H54 (cell line): ENCODE data around the gene LIMS1.
"Not testable (repeated sequence)": the region's sequence is repeated elsewhere in the genome, so short reads cannot be mapped to it uniquely, and the experiment has no call there.

Experiments used
- DNase-seq: peaks from one replicate; pipeline ENCODE4 v3.0.0; 2011; ENCODE audit warnings: low spot score, mixed read lengths; ENCODE audit not compliant: insufficient read length
- FAIRE-seq: peaks from 3 replicates; lab custom pipeline; 2011; peaks lifted over from hg19 to GRCh38; lab: Jason Lieb, UNC
- POLR2A ChIP-seq: IDR thresholded peaks from 2 replicates; pipeline ENCODE4 v1.6.1; 2011; ENCODE audit warnings: low read depth, mild to moderate bottlenecking, low read length

The LIMS1 gene

DNA sequence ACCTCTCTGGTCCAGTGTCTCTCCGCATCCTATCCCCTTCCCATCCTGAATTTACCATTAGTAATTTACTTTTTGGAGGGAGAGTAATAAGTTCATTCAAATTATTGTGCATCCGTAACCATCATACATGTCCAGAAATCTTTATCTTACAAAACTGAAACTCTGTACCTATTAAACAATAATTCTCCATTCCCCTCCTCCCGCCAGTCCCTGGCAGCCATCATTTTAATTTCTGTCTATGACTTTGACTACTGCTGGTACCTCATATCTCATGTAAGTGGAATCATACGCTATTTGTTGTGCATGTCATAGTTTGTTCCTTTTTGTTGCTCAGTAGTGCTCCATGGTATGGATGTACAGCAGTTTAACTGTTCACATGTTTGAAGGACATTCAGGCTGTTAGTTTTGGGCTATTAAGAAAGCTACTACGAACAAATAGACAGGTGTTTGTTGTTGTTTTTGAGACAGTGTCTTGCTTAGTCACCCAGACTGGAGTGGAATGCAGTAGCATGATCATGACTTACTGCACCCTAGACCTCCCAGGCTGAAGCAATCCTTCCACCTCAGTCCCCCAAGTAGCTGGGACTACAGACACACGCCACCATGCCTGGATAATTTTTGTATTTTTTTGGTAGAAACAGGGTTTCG lies 2.0 kb downstream of the LIMS1 start:
- peak; percentile 58 for FAIRE-seq

DNA sequence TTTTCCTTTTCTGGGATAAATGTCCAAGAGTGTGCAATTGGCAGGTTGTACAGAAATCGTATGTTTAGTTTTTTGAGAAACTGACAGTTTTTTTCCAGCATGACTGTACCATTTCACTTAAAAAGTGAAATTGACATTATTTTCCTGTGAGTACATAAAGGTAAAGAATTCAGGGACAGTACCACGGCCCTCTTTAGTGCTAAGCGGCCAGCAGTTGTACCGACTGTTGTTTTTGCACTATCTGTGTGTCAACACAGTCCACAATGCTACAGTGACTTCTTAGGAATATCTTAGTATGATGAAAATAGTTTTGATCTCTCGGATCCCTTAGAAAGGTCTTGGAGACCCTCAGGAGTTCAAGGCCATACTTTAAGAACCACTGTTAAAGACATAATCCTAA lies 2.6 kb downstream of the LIMS1 start:
- no peak for TF ChIP-seq POLR2A
- FAIRE-seq = no peak
- no peak for DNase-seq

More for the DNA sequence above, 2.0 kb downstream of the LIMS1 start:
- no peak for TF ChIP-seq POLR2A
- no peak for DNase-seq

DNA sequence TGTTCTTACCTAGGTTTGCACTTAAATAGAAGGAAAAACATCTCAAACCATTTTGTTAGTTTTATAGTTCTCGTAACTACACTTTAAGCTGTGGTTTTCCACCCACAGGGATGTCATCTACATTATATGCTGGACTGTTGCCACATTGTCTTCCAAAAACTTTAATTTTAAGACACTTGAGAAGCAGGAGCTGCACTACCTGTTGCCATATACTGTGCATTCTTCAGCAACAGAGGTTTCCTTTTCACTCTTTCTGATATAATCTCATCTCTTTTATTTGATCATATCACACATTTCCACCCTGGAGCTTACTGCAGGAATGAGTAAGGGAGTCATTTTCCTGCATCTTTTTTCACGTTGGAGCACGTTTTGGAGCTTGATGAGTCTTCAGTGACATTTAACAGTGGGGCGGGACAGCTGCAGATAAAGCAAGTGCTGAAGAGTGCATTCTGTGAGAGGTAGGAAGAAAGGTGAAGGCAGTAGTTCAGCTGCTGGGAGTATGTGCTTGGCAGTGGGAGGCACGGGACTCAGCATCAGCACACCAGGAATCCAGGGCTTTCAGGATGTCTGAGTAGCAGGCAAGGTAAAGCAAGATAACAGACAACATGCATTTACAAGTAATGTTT lies 3.8 kb downstream of the LIMS1 start:
- TF ChIP-seq POLR2A = no peak
- DNase-seq (no peak), FAIRE-seq (no peak)

DNA sequence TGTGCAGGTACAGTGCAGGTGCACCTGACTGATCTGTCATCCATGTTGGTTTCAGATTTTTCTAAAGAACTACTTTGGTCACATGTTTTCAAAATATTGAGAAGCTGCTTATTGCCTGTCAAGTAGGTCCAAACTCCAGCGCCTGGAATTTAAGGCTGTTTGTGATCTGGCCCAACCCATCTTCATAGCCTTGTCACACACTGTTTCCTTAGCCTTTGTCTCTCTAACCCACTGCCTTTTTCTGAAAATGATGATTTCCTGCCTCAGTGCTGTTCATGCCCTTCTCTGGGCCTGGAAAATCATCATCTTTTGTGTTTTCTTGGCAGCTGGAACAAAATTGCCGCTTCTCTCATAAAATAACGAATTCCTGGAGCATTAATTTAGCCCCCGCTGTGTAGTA lies 7.2 kb downstream of the LIMS1 start:
- DNase-seq (no peak), FAIRE-seq (no peak)
- TF ChIP-seq POLR2A = no peak

DNA sequence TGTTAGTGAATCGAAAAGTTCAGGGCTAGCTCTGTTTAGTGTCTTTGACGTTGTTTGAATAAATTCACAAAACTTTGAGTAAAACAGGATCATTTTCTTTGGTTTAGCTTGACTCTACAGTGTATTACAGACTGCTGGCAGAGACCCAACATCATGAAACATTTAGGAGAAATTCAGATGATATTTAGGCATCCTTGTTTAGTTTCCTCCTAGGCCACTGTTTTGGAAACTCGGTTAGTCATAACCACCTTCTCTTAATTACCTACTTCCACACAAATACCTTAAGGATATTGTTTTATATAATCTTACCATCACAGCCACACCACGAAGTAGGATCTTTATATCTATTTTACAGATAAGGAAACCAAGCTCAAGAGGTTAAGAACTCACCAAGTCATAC lies 7.8 kb downstream of the LIMS1 start:
- no peak for FAIRE-seq
- no peak for DNase-seq
- TF ChIP-seq POLR2A = no peak

DNA sequence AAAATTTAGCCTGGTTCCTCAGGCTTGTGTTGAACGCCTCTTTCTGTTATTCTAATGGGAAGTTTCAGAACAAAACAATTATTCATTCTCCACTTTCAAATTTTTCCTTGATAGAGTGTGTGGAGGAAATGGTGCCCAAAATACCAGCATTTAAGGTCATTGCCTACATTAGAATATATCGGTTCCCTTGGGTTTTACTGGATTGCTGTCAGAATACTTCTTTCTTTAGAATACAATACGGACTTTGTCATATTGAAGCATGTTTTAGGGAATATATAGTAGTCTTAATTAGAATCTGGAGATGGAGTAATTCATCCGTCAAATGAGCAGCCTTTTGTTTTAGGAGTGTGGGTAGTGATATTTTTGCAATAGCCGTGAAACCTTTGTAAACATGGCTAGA lies 13.3 kb downstream of the LIMS1 start:
- DNase-seq = no peak
- TF ChIP-seq POLR2A = no peak
- FAIRE-seq = no peak

DNA sequence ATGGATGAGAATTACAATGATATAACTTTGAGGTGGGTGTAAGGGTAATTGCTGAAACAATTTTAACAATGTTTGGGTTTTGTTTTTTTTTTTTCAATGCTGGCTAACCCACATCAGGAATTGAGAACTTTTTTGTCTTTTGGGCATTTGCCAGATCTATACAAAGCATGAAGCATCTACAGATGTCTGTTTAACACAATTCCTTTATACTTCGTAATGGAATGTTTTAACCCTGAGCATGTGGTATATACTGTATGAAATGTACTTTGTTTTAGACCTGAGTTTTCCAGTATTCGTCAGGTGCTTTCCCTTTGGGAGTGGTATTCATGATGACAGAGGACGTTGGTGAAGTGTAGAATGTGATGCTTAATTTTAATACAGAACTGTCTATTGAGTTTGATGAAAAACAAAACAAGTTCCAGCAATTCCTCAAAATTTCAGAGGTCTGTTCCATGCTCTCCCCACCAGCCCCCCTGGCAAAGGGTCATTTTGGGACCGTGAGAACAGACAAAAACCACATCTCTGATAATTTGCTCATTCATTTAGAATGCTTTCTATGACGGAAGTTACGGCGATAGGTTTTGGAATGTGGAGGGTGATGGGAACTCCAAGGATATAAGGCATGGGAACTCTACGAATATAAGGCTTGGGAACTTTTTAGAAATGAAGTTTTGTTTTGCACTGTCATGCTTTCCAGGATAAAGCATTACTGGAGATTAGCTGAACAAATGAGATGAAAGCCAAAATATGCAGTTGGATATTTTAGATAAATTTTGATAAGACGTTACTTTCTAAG lies 14.1 kb downstream of the LIMS1 start:
- no peak for TF ChIP-seq POLR2A
- DNase-seq = no peak
- peak; percentile 23 for FAIRE-seq

DNA sequence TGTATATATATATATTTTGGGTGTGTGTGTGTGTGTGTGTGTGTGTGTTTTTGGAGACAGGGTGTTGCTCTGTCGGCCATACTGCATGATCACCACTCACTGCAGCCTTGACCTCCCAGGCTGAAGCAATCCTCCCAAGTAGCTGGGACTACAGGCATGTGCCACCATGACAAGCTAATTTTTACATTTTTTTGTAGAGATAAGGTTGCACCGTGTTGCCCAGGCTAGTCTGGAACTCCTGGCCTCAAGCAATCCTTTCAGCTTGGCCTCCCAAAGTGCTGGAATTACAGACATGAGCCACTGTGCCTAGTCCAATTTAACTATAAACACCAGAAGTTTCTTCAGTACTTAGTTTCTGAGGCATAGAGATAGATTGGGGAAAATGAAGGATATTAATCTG lies 18.3 kb downstream of the LIMS1 start:
- no peak for DNase-seq
- no peak for TF ChIP-seq POLR2A

DNA sequence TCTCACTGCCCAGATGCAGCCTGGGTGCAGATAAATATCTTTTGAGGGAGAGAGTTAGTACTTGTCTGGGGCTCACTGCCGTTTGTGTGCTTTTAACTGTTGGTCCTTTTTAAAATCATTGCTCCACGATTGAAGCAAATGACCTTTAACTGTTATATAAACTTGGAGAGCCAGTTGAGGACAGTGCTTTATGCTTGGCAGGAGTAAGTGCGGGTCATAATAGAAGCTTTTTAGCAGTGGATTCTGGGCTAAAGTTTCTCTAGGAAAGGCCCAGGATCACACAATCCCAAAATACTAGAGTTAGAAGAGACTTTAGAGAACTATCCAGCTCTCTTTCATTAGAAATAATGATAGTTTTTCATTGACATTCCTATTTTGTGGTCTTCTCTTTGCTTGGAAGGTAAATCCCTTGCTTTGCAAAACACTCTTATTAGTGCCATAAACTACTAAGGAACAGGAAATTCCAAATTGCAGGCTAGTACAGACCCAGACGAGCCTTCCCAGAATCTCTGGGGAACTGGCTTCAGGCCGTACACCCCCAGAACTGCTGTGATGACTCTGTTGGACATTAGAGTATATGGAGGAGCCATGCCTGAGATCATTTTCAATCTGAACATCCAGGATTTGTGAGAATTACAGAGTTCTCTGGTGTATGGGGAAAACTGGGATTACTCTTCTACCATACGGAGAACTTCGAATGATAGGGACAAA lies 19.1 kb downstream of the LIMS1 start:
- DNase-seq (no peak), FAIRE-seq (no peak)
- TF ChIP-seq POLR2A = no peak

More for the DNA sequence above, 18.3 kb downstream of the LIMS1 start:
- no peak for FAIRE-seq

DNA sequence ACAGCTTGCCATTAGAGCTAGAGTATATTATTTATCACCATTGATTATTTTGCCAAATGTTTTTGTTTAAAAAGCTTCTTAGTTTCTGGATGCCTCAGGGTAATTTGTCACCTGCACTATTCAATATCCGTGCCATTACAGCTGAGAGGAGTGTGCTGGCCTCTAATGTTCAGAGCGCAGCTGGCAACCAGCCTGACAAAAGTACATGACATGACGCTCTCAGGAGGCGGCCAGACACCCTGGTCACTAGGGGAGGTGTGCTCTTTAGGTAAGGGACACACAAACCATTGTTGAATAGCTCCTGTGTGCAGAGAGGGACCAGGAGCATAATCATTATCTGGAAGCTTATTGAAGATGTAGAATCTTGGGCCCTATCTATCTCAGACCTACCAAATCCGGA lies 20.3 kb downstream of the LIMS1 start:
- no peak for TF ChIP-seq POLR2A
- DNase-seq (no peak), FAIRE-seq (no peak)

DNA sequence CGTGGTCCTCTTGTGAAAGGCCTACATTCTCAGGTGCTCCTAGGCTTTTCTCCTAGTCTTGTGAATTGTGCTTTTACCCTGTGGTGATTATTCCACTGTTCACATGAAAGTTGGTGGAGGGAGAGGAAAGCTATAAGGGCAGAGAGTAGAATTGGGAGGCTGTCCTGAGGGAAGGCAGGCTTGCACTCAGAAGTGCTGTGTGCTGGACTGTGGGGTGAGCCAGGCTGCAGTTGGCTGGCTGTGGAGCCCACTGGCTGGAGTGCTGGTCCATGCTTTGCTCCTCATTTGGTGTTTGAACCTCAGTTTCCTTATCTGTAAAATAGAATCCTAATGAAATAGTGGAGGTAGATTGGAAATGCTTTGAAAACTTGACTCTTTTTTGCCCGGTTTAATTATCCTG lies 21.3 kb downstream of the LIMS1 start:
- DNase-seq = no peak
- no peak for FAIRE-seq
- TF ChIP-seq POLR2A = no peak

DNA sequence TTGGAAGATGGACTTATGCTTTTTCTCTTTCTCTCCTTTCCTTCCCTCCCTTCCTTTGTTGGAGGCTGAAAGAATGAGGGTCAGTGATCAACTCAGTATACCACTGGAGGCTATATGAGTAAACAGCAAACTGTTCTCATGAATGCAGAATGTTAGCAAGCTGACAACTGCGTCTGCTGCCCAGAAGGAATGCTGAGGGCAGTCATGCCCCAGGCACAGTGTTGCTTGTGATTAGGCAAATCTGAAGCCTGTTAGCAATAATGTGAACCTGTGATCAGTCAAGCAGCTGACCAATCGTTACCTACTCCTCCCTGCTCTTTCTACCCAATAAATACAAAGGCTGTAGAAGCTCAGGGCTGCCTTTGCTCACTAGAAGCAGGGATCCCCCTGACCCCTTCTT lies 22.3 kb downstream of the LIMS1 start:
- DNase-seq, FAIRE-seq: not testable (repeated sequence)

DNA sequence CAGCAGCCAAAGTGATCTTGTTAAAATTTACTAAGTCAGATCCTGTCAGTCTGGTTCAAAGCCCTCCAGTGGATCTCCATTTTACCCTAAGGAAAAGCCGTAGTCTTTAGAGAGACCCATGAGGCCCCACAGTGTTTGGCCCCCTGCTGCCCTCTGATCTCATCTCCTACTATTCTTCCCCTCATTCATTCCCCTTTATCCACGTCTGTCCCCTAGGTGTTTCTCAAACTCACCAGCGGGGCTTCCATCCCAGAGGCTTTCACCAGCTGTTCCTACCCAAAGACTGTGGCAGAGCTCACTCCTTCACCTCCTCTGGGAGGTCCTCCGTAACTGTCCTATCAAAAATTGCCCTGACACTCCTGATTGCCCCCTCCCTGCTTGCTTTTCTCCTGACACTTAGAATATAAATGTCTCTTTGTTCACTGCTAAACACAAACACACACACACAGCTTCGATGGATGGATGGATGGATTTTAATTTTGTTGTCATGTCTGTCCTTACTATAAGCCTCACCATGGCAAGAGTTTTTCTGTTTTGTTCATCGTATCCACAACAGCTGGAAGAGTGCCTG lies 26.1 kb downstream of the LIMS1 start:
- DNase-seq (no peak), FAIRE-seq (no peak)
- TF ChIP-seq POLR2A = no peak
